Activated CD4-positive, alpha-beta T cell treated with anti-CD3 and anti-CD28 coated beads, Interleukin-2, amount 10 ng/mL, durations not matched to agents 7 days and 5 days (primary cell): ENCODE results near the gene ABHD11. TPM values are rescaled to one million over a fixed set of nuclear protein-coding genes. Genes with fewer than 3 reads are reported as not detected.
"Not testable (repeated sequence)": the region's sequence is repeated elsewhere in the genome, so short reads cannot be mapped to it uniquely, and the experiment has no call there.

ENCODE experiments used
- CTCF ChIA-PET: fragments of 350-600 bp; sonication (Branson Sonifier 250); formaldehyde crosslinking; loops from one replicate; lab custom pipeline; 2021; ENCODE audit warnings: antibody characterized with exemption; lab: Charles Lee
- POLR2A ChIA-PET: fragments of 350-600 bp; sonication (Branson Sonifier 250); formaldehyde crosslinking; loops from one replicate; lab custom pipeline; 2021; ENCODE audit warnings: antibody characterized with exemption; lab: Charles Lee
- DNase-seq: peaks from one replicate; pipeline ENCODE4 v3.0.0-alpha.2; 2020
- H3K27ac Mint-ChIP-seq: one replicate; pipeline ENCODE4 v1.8.0; 2021; ENCODE audit warnings: mild to moderate bottlenecking, moderate library complexity, mixed read lengths
- H3K27me3 Mint-ChIP-seq: one replicate; pipeline ENCODE4 v1.8.0; 2021; ENCODE audit warnings: mixed read lengths
- H3K36me3 Mint-ChIP-seq: one replicate; pipeline ENCODE4 v1.8.0; 2021; ENCODE audit warnings: low read depth, mixed read lengths
- H3K4me1 Mint-ChIP-seq: one replicate; pipeline ENCODE4 v1.8.0; 2021; ENCODE audit warnings: mixed read lengths
- H3K4me3 Mint-ChIP-seq: one replicate; pipeline ENCODE4 v1.8.0; 2021; ENCODE audit warnings: mild to moderate bottlenecking, moderate library complexity, mixed read lengths
- H3K9me3 Mint-ChIP-seq: one replicate; pipeline ENCODE4 v1.8.0; 2021; ENCODE audit warnings: mixed read lengths
- total RNA-seq, 2 experiments: library from RNA; stranded (reverse); gene quantifications; one replicate each; pipeline ENCODE4 v1.2.3, GENCODE V29; 2021

ABHD11 gene
- total RNA-seq, 2 experiments from 2014 or later: 13.3 to 15.6 TPM

GRCh38 chr7:73713319-73713718 lies 25.3 kb downstream of the ABHD11 start:
- H3K9me3 Mint-ChIP-seq, H3K27ac Mint-ChIP-seq, DNase-seq, POLR2A ChIA-PET, H3K4me3 Mint-ChIP-seq, H3K27me3 Mint-ChIP-seq, H3K36me3 Mint-ChIP-seq: not testable (repeated sequence)
- CTCF ChIA-PET: interaction anchor here (1.4 to 7.8 kb wide), 2 partner anchors 11 to 107 kb away, joined by 3 to 30 read pairs; no protein-coding TSS in a partner anchor
- H3K4me1 Mint-ChIP-seq: peaks cover 27% of the 10 kb centered on the region

- no peak for DNase-seq
- H3K27me3 Mint-ChIP-seq: peaks cover 7% of the 10 kb centered on the region
- no peaks in the 10 kb centered on the region for H3K36me3 Mint-ChIP-seq
- H3K4me1 Mint-ChIP-seq: peaks cover 22% of the 10 kb centered on the region
- H3K4me3 Mint-ChIP-seq: no peak overlapping the region
- CTCF ChIA-PET: interaction anchor here (0.8 to 7.8 kb wide), 2 partner anchors 10 to 79 kb away, joined by 4 to 30 read pairs; no protein-coding TSS in a partner anchor
- H3K9me3 Mint-ChIP-seq: no peaks in the 10 kb centered on the region
- POLR2A ChIA-PET: no interaction called here
- no peak overlapping the region for H3K27ac Mint-ChIP-seq
Observed at GRCh38 chr7:73712773-73713172, 25.8 kb downstream of the ABHD11 start.

GRCh38 chr7:73708961-73709549 lies 29.5 kb downstream of the ABHD11 start:
- no peak for DNase-seq
- Mint-ChIP-seq H3K4me1 (peaks cover 14% of the 10 kb centered on the region), H3K27ac (no peak overlapping the region), H3K4me3 (no peak overlapping the region), H3K27me3 (peaks cover 7% of the 10 kb centered on the region), H3K9me3 (no peaks in the 10 kb centered on the region), H3K36me3 (no peaks in the 10 kb centered on the region)
- ChIA-PET CTCF (no interaction called here), POLR2A (no interaction called here)

GRCh38 chr7:73707045-73707631 lies 31.5 kb downstream of the ABHD11 start:
- H3K9me3 Mint-ChIP-seq: no peaks in the 10 kb centered on the region
- H3K36me3 Mint-ChIP-seq: peaks cover 1% of the 10 kb centered on the region
- ChIA-PET POLR2A (no interaction called here), CTCF (interaction anchor here (1.5 to 2.0 kb wide), 3 partner anchors 8 to 11 kb away, joined by 3 to 6 read pairs (median 5); no protein-coding TSS in a partner anchor)
- H3K27me3 Mint-ChIP-seq: no peaks in the 10 kb centered on the region
- DNase-seq: peak; percentile 14
- H3K4me3 Mint-ChIP-seq: no peak overlapping the region
- peaks cover 12% of the 10 kb centered on the region for H3K4me1 Mint-ChIP-seq
- H3K27ac Mint-ChIP-seq: no peak overlapping the region

- no peaks in the 10 kb centered on the region for H3K9me3 Mint-ChIP-seq
- H3K4me3 Mint-ChIP-seq: no peak overlapping the region
- H3K27me3 Mint-ChIP-seq: no peaks in the 10 kb centered on the region
- POLR2A ChIA-PET: no interaction called here
- peaks cover 13% of the 10 kb centered on the region for H3K4me1 Mint-ChIP-seq
- H3K27ac Mint-ChIP-seq: peak overlapping the region; percentile 9
- CTCF ChIA-PET: interaction anchor here (1.4 to 2.4 kb wide), 6 partner anchors 9 to 99 kb away, joined by 3 to 8 read pairs (median 6); partner anchors contain the start of gene STX1A
- no peak for DNase-seq
- peaks cover 4% of the 10 kb centered on the region for H3K36me3 Mint-ChIP-seq
Observed at GRCh38 chr7:73706126-73707044, 32.2 kb downstream of the ABHD11 start.

GRCh38 chr7:73705551-73705920 lies 33.1 kb downstream of the ABHD11 start:
- Mint-ChIP-seq H3K4me3 (no peak overlapping the region), H3K27me3 (no peaks in the 10 kb centered on the region), H3K4me1 (peaks cover 13% of the 10 kb centered on the region)

GRCh38 chr7:73704640-73705550 lies 33.7 kb downstream of the ABHD11 start:
- Mint-ChIP-seq H3K27ac (no peak overlapping the region), H3K4me3 (no peak overlapping the region), H3K9me3 (no peaks in the 10 kb centered on the region), H3K36me3 (peaks cover 4% of the 10 kb centered on the region), H3K27me3 (no peaks in the 10 kb centered on the region), H3K4me1 (peaks cover 13% of the 10 kb centered on the region)
- ChIA-PET POLR2A (no interaction called here), CTCF (interaction anchor here (0.5 to 4.1 kb wide), 6 partner anchors 9 to 98 kb away, joined by 3 to 30 read pairs (median 6); partner anchors contain the start of gene STX1A)
- no peak for DNase-seq

More at GRCh38 chr7:73705551-73705920, 33.1 kb downstream of the ABHD11 start:
- DNase-seq: no peak
- Mint-ChIP-seq H3K9me3 (no peaks in the 10 kb centered on the region), H3K36me3 (peaks cover 4% of the 10 kb centered on the region), H3K27ac (no peak overlapping the region)
- CTCF ChIA-PET: interaction anchor here (0.5 to 2.4 kb wide), 6 partner anchors 10 to 99 kb away, joined by 3 to 8 read pairs (median 6); partner anchors contain the start of gene STX1A
- POLR2A ChIA-PET: no interaction called here

GRCh38 chr7:73703757-73704639 lies 34.6 kb downstream of the ABHD11 start:
- H3K4me1 Mint-ChIP-seq: peaks cover 13% of the 10 kb centered on the region
- POLR2A ChIA-PET: no interaction called here
- H3K36me3 Mint-ChIP-seq: peaks cover 4% of the 10 kb centered on the region
- DNase-seq: peak; percentile 46
- H3K27me3 Mint-ChIP-seq: no peaks in the 10 kb centered on the region
- no peak overlapping the region for H3K27ac Mint-ChIP-seq
- H3K4me3 Mint-ChIP-seq: no peak overlapping the region
- CTCF ChIA-PET: interaction anchor here (1.3 to 4.1 kb wide), 3 partner anchors 10 to 36 kb away, joined by 3 to 30 read pairs (median 8); partner anchors contain the start of genes STX1A and VPS37D
- no peaks in the 10 kb centered on the region for H3K9me3 Mint-ChIP-seq

- no peak for DNase-seq
- CTCF ChIA-PET: interaction anchor here (1.3 to 4.1 kb wide), 4 partner anchors 10 to 35 kb away, joined by 3 to 30 read pairs (median 8); partner anchors contain the start of gene VPS37D
- Mint-ChIP-seq H3K4me1 (peaks cover 13% of the 10 kb centered on the region), H3K9me3 (no peaks in the 10 kb centered on the region), H3K27me3 (no peaks in the 10 kb centered on the region), H3K36me3 (peaks cover 4% of the 10 kb centered on the region), H3K27ac (no peak overlapping the region), H3K4me3 (no peak overlapping the region)
- POLR2A ChIA-PET: no interaction called here
Observed at GRCh38 chr7:73703225-73703624, 35.4 kb downstream of the ABHD11 start.

- no peak overlapping the region for H3K27ac Mint-ChIP-seq
- no peaks in the 10 kb centered on the region for H3K27me3 Mint-ChIP-seq
- ChIA-PET POLR2A (interaction anchor here (0.6 kb wide), 1 partner anchor 13 kb away, joined by 3 read pairs; no protein-coding TSS in a partner anchor), CTCF (interaction anchor here (0.5 to 4.1 kb wide), 5 partner anchors 11 to 53 kb away, joined by 3 to 30 read pairs (median 4); partner anchors contain the start of gene ABHD11)
- no peaks in the 10 kb centered on the region for H3K9me3 Mint-ChIP-seq
- H3K36me3 Mint-ChIP-seq: peaks cover 4% of the 10 kb centered on the region
- no peak overlapping the region for H3K4me3 Mint-ChIP-seq
- no peak for DNase-seq
- peaks cover 13% of the 10 kb centered on the region for H3K4me1 Mint-ChIP-seq
Observed at GRCh38 chr7:73702665-73703064, 35.9 kb downstream of the ABHD11 start.

GRCh38 chr7:73702226-73702625 lies 36.4 kb downstream of the ABHD11 start:
- Mint-ChIP-seq H3K4me1 (peaks cover 11% of the 10 kb centered on the region), H3K27ac (peak overlapping the region; percentile 41), H3K4me3 (no peak overlapping the region), H3K27me3 (no peaks in the 10 kb centered on the region), H3K36me3 (peaks cover 6% of the 10 kb centered on the region), H3K9me3 (no peaks in the 10 kb centered on the region)
- no peak for DNase-seq
- ChIA-PET POLR2A (interaction anchor here (0.6 kb wide), 1 partner anchor 13 kb away, joined by 3 read pairs; no protein-coding TSS in a partner anchor), CTCF (interaction anchor here (0.5 to 4.1 kb wide), 6 partner anchors 10 to 53 kb away, joined by 3 to 30 read pairs (median 4); partner anchors contain the start of gene ABHD11)
